NCI-H1048 (cell line): ENCODE measurements around the gene FAM174C.
"Not testable (repeated sequence)": the region's sequence is repeated elsewhere in the genome, so short reads cannot be mapped to it uniquely, and the experiment has no call there.

Experiments
- DNase-seq: peaks from one replicate; lab custom pipeline; 2025; lab: John Stamatoyannopoulos, UW

FAM174C gene

DNA sequence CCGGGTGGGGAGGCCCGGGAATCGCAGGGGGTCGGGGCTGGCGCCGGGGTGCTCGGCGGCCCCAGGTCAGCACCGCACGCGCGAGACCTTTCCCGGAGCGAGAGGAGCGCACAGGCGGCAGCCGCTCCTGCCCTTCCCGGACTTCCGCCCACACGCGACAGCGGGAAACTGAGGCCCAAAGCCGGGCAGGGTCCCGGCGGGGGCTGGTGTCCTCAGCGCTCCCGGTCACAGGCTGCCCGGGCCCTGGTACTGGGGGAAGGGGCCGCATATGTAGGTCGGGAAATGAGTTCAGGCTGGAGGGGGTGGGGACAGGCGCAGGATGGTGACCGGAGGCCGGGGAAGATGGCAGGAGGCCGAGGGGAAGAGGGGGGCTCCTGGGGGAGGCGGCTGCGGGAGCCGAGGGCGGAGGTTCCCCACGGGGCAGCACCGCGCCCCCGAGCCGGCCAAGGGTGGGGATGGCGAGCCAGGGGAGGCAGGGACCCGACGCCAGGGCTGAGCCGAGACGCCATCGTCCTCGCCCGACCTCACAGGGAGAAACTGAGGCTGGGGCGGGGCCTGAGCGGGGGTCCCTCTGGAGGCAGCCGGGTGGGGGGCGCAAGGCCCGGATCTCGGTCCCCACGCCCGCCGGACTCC is 38.2 kb upstream of the FAM174C start:
- no peak for DNase-seq

- DNase-seq = no peak
Measured at GRCh38 chr19:1237754-1238368, 37.5 kb upstream of the FAM174C start, which contains the start of gene CBARP. TSS of gene CBARP (minus strand) at chr19:1238005. CDS start at chr19:1236100, 1,905 bp downstream.

- DNase-seq = no peak
Measured at GRCh38 chr19:1238369-1239303, 36.7 kb upstream of the FAM174C start.

GRCh38 chr19:1239420-1239795 is 35.9 kb upstream of the FAM174C start:
- DNase-seq = no peak

DNA sequence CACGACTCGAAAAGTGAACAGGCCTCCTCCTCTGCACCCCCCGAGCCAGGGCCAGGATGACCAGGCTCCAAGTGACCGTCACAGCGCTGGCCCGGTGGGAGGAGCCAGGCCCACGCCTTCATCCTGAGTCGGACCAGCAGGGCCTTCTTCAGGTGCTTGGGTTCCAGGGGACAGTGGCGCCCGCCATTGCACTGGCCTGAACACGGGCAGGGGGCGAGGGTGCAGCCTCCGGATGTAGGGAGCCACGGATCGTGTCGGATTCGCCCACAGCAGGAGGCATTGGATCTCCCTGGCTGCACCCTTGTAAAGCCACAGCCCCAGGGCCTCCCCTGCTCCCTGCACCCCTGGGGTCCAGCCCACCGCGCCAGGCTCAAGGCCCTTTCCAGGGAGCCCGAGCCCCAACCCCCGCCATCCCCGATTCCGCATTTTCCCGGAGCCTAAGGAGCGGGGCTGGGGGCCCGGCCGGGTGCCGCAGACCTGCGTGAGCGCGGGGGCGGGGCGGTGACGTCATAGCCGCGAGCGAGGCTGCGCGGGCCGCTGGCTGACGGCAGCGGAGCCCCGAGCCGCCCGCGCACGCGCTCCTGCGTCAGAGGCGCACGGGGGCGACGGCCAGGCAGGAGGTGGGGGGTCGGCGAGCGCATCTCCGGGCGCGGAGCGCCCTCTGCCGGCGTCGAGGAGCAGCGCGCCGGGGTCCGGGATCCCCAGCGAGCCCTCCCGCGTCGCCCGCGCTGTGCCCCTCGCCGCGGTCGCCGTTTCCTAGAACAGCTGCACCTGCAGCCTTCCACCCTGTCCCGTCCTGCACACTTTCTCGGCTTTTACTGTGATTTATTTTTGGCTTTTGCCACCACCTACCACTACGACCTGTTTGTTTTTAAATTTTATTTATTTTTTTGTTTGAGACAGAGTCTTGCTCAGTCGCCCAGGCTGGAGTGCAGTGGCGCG is 35.3 kb upstream of the FAM174C start:
- peak; percentile 84 for DNase-seq

DNA sequence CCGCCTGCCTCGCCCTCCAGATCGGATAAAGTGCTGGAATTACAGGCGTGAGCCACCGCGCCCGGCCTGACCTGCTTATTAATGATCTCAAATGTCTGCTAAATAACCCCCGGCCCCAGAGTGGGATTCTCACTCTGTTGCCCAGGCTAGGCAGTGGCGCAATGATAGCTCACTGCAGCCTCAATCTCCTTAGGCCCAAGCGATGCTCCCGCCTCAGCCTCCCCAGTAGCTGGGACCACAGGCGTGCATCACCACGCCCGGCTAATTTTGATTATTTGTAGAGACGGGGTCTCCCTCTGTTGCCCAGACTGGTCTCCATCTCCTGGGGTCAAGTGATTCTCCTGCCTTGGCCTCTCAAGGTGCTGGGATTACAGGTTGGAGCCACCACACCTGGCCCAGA is 34.4 kb upstream of the FAM174C start:
- no peak for DNase-seq

DNA sequence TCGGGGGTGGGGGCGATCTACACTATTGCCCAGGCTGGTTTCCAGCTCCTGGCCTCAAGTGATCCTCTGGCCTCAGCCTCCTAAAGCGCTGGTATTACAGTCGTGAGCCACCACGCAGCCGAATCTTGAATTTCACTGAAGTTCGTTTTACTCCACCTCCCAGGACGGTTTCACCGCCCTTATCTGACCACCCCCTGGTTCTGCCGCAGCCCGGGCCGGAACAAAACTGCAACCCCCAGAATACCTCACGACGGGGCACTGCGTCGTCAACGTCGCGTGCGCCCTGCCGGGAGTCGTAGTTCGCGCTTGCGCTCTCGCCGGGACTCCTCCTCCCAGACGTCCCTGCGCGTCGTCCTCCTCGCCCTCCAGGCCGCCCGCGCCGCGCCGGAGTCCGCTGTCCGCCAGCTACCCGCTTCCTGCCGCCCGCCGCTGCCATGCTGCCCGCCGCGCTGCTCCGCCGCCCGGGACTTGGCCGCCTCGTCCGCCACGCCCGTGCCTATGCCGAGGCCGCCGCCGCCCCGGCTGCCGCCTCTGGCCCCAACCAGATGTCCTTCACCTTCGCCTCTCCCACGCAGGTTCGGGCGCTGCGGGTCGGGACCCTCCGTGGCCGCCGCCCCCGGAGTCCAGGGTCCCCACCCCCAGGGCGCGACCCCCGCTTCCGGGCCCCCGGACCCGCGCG is 33.8 kb upstream of the FAM174C start, which contains the start of gene ATP5F1D:
Gene ATP5F1D (plus strand): TSS at position 335 of the 679 bp plus-strand sequence. CDS start 100 bp downstream, at position 435.
- peak; percentile 93 for DNase-seq

DNA sequence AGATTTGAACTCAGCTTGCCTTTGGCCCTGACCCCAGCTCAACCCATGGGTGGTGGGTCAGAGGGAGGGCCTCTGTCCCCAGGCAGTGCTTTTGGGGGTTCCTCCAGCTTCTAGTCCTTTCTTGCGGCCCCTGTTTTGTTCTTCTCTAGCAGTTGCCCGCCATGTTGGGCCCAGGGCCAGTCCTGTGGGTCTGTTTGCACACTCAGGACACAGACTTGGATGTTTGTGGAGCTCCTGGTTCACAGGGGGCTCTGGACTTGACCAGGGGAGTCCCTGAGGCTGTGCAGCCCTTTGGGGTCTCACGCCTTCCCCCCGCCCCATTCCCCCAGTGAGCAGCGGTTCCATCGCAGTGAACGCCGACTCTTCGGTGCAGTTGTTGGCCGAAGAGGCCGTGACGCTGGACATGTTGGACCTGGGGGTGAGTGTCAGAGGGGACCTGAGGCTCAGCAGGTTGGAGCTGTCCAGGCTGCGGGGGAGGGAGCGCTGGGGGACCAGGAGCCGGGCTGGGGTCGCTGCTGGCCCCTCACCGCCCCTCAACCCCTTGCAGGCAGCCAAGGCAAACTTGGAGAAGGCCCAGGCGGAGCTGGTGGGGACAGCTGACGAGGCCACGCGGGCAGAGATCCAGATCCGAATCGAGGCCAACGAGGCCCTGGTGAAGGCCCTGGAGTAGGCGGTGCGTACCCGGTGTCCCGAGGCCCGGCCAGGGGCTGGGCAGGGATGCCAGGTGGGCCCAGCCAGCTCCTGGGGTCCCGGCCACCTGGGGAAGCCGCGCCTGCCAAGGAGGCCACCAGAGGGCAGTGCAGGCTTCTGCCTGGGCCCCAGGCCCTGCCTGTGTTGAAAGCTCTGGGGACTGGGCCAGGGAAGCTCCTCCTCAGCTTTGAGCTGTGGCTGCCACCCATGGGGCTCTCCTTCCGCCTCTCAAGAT is 31.3 kb upstream of the FAM174C start:
- DNase-seq = peak; percentile 45

DNA sequence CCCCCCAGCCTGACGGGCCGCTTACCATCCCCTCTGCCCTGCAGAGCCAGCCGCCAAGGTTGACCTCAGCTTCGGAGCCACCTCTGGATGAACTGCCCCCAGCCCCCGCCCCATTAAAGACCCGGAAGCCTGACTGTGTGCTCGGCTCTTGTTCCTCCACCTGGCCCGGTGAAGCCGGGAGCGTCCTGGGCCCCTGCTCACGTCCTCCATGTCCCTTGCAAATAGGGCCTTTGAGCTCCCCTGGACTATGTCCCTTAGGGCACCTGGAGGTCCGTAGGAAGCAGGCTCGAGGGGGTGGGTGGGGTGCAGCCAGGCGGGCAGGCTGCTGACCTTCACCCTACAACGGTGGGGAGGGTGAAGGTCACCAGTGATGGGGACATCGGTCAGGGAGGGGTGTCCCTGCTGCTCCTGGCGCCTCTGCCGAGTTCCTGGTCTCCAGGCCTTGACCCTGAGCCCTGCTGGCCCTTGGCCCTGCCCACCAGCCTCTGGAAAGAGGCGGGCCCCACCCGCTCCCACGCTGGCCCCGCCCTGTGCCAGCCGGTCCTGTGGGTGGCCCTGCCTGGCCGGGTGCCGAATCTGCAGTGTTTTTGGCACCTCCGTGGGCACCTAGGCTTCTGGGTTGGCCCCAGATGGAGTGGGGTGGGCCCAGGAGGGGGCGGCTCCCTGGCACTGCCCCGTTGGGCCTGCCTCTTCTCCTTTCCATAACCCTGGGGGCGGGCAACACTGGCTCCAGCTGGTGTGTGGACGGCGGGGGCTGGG is 30.5 kb upstream of the FAM174C start:
- DNase-seq = no peak

GRCh38 chr19:1245494-1246264 is 29.7 kb upstream of the FAM174C start:
- DNase-seq = no peak

DNA sequence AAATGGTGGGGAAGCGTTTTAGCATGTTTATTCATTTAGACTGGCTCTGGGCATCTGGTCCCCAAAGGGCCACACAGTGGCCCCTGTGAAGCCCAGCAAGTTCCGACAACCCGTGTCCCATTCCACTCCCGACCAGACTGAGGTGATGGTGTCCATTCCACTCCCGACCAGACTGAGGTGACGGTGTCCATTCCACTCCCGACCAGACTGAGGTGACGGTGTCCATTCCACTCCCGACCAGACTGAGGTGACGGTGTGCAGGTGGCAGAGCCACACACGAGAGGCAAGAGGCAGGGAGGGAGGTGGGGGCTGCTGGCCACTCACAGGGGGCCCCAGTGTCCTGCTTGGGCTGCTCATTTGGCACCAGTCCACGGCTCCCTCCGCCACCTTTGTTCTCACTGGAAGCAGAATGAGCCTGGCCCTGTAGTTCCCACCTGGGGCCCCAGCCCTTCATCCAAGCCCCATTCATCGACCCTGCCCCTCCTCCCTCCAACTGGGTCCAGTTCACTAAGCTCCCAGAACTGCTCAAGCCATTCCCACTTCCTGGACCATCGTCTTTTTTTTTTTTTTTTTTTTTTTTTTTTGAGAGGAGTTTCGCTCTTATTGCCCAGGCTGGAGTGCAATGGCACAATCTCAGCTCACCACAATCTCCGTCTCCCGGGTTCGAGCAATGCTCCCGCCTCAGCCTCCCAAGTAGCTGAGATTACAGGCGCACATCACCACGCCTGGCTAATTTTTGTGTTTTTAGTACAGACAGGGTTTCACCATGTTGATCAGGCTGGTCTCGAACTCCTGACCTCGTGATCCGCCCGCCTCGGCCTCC is 28.9 kb upstream of the FAM174C start:
- not testable (repeated sequence) for DNase-seq

DNA sequence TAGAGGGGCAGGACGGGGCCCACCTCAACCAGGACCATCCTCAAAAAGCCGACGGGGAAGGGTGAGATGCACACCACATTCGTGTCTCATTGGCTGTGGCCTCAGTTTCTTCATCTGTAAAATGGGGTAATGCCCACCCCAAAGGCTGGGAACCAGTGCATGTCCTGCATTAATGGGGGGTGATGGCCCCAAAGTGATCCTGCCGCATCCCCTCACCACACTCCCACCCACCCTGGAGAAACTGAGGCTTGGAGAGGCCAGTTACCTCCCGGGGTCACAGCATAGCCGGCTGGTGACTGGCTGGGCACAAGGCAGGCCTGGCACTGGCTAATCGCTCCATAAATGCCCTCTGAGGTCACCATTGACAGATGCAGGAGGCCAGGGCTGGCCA is 27.6 kb upstream of the FAM174C start:
- no peak for DNase-seq

GRCh38 chr19:1248139-1248785 is 27.1 kb upstream of the FAM174C start, which contains the start of gene MIDN:
TSS of gene MIDN (plus strand) at chr19:1248583. CDS start at chr19:1250297, 1,714 bp downstream.
- DNase-seq = peak; percentile 71

GRCh38 chr19:1248786-1249297 is 26.5 kb upstream of the FAM174C start:
- no peak for DNase-seq

DNA sequence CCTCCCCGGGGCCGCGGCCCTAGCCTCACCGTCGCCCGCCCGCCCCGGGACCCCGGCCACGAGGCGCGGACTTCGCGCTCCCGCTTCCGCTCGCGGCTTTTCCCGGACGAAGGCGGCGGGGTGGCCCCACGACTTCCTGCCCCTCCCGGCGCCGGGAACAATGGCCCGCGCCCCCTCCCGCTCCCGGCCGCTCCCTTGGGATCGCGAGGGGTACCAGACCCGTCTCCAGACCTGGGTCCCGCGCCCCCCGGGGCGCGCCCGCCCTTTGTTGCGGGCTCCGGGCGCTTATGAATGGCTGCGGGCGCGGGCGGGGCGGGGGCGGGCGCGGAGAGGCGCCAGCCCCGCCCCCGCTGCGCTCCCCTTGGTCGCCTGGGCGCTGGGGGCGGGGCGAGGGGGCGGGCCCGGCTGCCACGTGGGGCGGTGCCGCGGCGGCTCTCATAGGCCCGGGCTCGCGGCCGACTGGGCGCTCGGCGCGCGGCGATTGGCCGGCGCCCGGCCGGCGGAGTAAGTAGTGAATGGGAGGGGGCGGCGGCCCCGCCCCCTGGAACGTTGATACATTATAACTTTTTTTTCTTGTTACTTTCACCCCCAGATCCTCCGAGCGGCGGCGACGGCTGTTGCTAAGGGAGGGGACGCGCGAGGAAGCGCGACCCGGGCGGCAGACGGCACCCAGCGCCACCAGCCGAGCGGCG is 25.9 kb upstream of the FAM174C start:
- peak; percentile 92 for DNase-seq

DNA sequence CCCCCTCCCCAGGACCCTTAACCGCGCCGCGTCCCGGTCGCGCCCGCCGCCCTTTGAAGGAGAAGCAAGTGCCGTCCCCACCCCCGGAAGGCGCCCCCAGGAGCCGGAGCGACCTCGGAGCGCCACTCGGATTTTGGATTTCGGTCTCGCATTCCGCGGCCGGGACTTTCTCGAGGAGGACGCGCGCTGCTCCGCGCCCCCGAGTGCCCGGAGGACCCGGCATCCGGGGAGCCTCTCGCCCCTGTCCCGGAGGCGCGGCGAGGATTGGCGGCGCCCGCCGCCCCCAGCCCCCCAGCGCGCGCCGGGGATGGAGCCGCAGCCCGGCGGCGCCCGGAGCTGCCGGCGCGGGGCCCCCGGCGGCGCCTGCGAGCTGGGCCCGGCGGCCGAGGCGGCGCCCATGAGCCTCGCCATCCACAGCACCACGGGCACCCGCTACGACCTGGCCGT is 25.3 kb upstream of the FAM174C start:
- DNase-seq = no peak
